ENCODE measurements around the gene DEPDC1B. TPM values are rescaled to one million over a fixed set of nuclear protein-coding genes. Genes with fewer than 3 reads are reported as not detected.

The DEPDC1B gene
- total and polyA plus RNA-seq, 2 of the 4 experiments (the other 2 are of a cell fraction), result 4.4 to 9.3 TPM

DNA sequence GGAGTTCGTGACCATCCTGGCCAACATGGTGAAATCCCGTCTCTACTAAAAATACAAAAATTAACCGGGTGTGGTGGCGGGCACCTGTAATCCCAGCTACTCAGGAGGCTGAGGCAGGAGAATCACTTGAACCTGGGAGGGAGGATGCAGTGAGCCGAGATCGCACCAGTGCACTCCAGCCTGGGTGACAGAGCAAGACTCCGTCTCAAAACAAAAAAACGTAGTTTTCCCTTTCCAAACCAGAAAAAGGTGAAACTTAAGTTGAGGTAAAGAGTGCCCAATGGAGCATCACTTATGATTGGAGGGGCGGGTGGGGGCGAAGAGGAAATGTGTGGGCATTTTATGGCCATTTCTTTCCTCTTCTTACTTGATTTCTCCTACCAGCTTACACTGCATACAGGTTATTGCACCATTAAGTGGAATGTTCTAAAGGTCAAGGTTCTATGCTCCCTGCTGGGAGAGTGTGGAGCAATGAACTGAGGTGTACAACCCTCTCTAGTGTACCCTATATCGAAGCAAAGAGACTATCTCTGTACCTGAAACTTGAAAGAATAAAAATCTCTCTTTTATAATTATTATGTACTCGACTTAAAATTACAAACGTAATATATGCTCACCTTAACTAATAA lies 136.2 kb downstream of the DEPDC1B start:
- Histone ChIP-seq H3K23ac (ENCODE audit: low read depth, low read length) (no peak overlapping the region), H4K5ac (ENCODE audit: low read depth, low read length) (no peak overlapping the region), H2BK5ac (ENCODE audit: low read depth, low read length, poor library complexity, severe bottlenecking) (no peak overlapping the region), H3K9me1 (ENCODE audit: insufficient read depth, low read length) (no peaks in the 10 kb centered on the region), H2BK20ac (ENCODE audit: low read depth, low read length) (no peak overlapping the region), H3K4ac (ENCODE audit: low read depth, low read length) (no peak overlapping the region), H3K36me3 (ENCODE audit: control insufficient read depth, insufficient read depth, low read length) (no peaks in the 10 kb centered on the region), H3K4me3 (ENCODE audit: insufficient read depth, low read depth, low read length) (no peak overlapping the region), H3K56ac (ENCODE audit: extremely low read depth, insufficient read depth, low read length) (no peak overlapping the region), H4K91ac (ENCODE audit: insufficient read depth, low read depth, low read length) (no peak overlapping the region), H3K27ac (ENCODE audit: insufficient read depth, low read length) (no peak overlapping the region), H3K18ac (ENCODE audit: low read depth, low read length) (no peak overlapping the region), H3K27me3 (ENCODE audit: control insufficient read depth, insufficient read depth, low read length) (no peaks in the 10 kb centered on the region), H4K8ac (ENCODE audit: low read depth in 2 of 2, low read length in 2 of 2) (no peak overlapping the region), H2AK9ac (replicated peaks; ENCODE audit: low read depth, low read length, poor library complexity) (no peak overlapping the region), H2BK15ac (ENCODE audit: low read depth, low read length) (no peak overlapping the region), H4K20me1 (ENCODE audit: insufficient read depth, low read length) (no peaks in the 10 kb centered on the region), H2AK5ac (ENCODE audit: low read depth, low read length) (no peak overlapping the region), H2BK120ac (ENCODE audit: low read depth, low read length) (no peak overlapping the region), H3K4me1 (ENCODE audit: control insufficient read depth, insufficient read depth, low read length) (no peaks in the 10 kb centered on the region), H3K14ac (replicated peaks; ENCODE audit: low read depth, low read length) (no peak overlapping the region), H3K9me3 (ENCODE audit: control insufficient read depth, insufficient read depth, low read length) (peaks cover 4% of the 10 kb centered on the region; the same call in 1 of the 2 replicates), H3K4me2 (ENCODE audit: low read depth, low read length) (no peak overlapping the region), H3K79me1 (ENCODE audit: low read depth in 1 of 2, low read length in 2 of 2) (no peaks in the 10 kb centered on the region), H2AFZ (replicated peaks; ENCODE audit: low read length, poor library complexity) (no peak overlapping the region), H3K9ac (ENCODE audit: low read depth, low read length) (no peak overlapping the region)
- WGBS, 2 experiments (ENCODE audit: extremely low coverage in 2 of 2, insufficient read length in 1 of 2), result no CpG with 5 or more reads among the region's 13 CpGs
- ChIA-PET CTCF (no interaction called here), POLR2A (ENCODE audit: unreplicated experiment) (no interaction called here)
- no peak for TF ChIP-seq POLR2A (IDR thresholded peaks at IDR 0.05; ENCODE audit: low read depth, low read length)
- TF ChIP-seq CEBPB (IDR thresholded peaks at IDR 0.05; ENCODE audit: low read depth, low read length), result no peak
- no peak for TF ChIP-seq ELK1 (IDR thresholded peaks at IDR 0.05; ENCODE audit: borderline replicate concordance, low read depth, low read length)
- TF ChIP-seq RCOR1 (IDR thresholded peaks at IDR 0.05; ENCODE audit: insufficient replicate concordance, low read length), result no peak
- no peak for TF ChIP-seq CHD1 (IDR thresholded peaks at IDR 0.05; ENCODE audit: low read depth, low read length)
- no peak for TF ChIP-seq MAZ (IDR thresholded peaks at IDR 0.05; ENCODE audit: borderline replicate concordance, low read depth, low read length)
- TF ChIP-seq MAFK (IDR thresholded peaks at IDR 0.05; ENCODE audit: low read depth, low read length), result no peak
- TF ChIP-seq SMC3 (IDR thresholded peaks at IDR 0.05; ENCODE audit: low read depth, low read length), result no peak
- TF ChIP-seq RFX5 (IDR thresholded peaks at IDR 0.05; ENCODE audit: low read depth, low read length), result no peak
- TF ChIP-seq MXI1 (IDR thresholded peaks at IDR 0.05; ENCODE audit: borderline replicate concordance, low read depth, low read length), result no peak
- no peak for TF ChIP-seq BHLHE40 (IDR thresholded peaks at IDR 0.05; ENCODE audit: low read depth, low read length)
- TF ChIP-seq, protein P1, sequence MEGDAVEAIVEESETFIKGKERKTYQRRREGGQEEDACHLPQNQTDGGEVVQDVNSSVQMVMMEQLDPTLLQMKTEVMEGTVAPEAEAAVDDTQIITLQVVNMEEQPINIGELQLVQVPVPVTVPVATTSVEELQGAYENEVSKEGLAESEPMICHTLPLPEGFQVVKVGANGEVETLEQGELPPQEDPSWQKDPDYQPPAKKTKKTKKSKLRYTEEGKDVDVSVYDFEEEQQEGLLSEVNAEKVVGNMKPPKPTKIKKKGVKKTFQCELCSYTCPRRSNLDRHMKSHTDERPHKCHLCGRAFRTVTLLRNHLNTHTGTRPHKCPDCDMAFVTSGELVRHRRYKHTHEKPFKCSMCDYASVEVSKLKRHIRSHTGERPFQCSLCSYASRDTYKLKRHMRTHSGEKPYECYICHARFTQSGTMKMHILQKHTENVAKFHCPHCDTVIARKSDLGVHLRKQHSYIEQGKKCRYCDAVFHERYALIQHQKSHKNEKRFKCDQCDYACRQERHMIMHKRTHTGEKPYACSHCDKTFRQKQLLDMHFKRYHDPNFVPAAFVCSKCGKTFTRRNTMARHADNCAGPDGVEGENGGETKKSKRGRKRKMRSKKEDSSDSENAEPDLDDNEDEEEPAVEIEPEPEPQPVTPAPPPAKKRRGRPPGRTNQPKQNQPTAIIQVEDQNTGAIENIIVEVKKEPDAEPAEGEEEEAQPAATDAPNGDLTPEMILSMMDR (conservative IDR thresholded peaks at IDR 0.05; ENCODE audit: low read depth, low read length), result no peak
- TF ChIP-seq, protein P2, sequence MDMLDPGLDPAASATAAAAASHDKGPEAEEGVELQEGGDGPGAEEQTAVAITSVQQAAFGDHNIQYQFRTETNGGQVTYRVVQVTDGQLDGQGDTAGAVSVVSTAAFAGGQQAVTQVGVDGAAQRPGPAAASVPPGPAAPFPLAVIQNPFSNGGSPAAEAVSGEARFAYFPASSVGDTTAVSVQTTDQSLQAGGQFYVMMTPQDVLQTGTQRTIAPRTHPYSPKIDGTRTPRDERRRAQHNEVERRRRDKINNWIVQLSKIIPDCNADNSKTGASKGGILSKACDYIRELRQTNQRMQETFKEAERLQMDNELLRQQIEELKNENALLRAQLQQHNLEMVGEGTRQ (IDR thresholded peaks at IDR 0.05; ENCODE audit: low read depth, low read length), result no peak
- TF ChIP-seq NFE2L2 (IDR thresholded peaks at IDR 0.05; ENCODE audit: low read depth, low read length), result no peak
- TF ChIP-seq FOS (IDR thresholded peaks at IDR 0.05; ENCODE audit: low read depth, low read length), result no peak
- TF ChIP-seq RAD21 (IDR thresholded peaks at IDR 0.05; ENCODE audit: low read length), result no peak
- no TSS peak for BruUV-seq (replicated peaks)
- DNase-seq (no peak), ATAC-seq (ENCODE audit: low read depth) (no peak)
- dilution Hi-C loops (cut with HindIII; ENCODE audit: low sequenced_read_pairs, unreplicated experiment) (no loop called here), intact Hi-C loops (cut with micrococcal nuclease) (no loop called here), in situ Hi-C loops (cut with MboI; ENCODE audit: low sequenced_read_pairs) (no loop called here)

Measured in IMR-90 (cell line).